Stimulated activated CD4-positive, alpha-beta T cell treated with anti-CD3 and anti-CD28 coated beads, TNF-alpha, amount 100 ng/mL, for 1 hour (primary cell): ENCODE measurements around the gene IZUMO1R.
"Not testable (repeated sequence)": the region's sequence is repeated elsewhere in the genome, so short reads cannot be mapped to it uniquely, and the experiment has no call there.

Source experiments
- DNase-seq, 3 donors: peaks; one replicate each; pipeline ENCODE4 v3.0.0-alpha.2; 2020; ENCODE audit warnings: low read depth in 3 of 3, low spot score in 1 of 3

IZUMO1R gene

GRCh38 chr11:94303966-94304958, at the start of gene IZUMO1R:
TSS of gene IZUMO1R (plus strand) at chr11:94304580. CDS start at chr11:94305637, 1,057 bp downstream.
- no peak for DNase-seq

- no peak for DNase-seq
Measured at GRCh38 chr11:94271885-94272372, 32.5 kb upstream of the IZUMO1R start.

- DNase-seq = no peak
Measured at GRCh38 chr11:94272738-94273313, 31.6 kb upstream of the IZUMO1R start.

DNA sequence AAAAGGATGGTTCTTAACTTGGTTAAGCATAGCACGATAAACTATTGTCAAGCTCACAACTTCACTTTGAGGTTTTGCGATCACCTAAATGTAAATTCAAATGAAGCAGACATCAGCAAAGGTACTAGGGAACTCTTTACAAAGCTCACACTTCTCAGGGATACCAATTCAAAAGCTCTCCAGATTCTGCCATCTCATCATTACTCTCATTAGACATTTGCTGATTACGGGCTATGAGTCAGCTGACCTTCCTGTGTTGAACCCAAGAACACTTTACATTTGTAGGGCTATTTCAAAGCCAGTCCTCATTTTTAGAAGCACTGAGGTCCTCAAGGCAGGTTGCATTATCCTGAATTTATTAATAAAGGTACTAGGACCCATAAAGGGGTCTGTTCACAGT, 28.4 kb upstream of the IZUMO1R start:
- DNase-seq = no peak

DNA sequence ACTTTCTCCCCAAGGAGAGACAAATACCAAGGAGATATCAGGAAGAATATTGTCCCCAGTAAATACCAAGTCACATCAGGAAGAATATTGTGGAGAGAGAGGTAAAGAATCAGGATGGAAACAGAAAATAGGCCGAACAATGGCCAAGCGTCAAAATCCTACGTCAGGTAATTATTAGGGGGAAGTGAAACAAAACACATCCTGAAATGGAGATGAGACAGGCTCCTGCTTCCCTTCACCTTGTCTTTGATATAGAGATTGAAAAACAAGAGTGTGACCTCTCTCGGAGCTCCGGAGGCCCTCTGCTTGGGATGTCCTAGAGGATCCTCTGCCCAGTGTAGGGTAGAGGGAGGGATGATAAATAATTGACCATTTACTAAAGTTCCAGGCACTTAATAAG, 27.4 kb upstream of the IZUMO1R start:
- no peak for DNase-seq

DNA sequence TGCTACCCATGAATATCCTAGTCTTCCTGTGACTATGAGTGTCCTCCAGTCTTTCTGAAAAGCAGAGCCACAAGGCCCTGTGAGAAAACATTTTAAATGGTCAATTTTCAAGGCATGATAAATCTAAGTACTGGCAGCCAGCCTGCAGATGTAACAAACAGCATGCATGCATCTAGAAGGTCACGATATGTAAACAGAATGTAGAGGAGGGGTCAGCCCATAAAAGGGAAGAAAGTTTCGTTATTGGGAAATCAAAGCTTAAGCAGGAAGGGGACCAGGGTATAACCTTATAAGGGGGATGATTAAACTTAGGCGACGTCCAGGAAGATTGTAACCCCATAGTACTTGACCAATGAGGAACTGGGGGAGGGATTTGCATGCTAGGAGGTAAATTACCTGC, 26.2 kb upstream of the IZUMO1R start:
- not testable (repeated sequence) for DNase-seq

DNA sequence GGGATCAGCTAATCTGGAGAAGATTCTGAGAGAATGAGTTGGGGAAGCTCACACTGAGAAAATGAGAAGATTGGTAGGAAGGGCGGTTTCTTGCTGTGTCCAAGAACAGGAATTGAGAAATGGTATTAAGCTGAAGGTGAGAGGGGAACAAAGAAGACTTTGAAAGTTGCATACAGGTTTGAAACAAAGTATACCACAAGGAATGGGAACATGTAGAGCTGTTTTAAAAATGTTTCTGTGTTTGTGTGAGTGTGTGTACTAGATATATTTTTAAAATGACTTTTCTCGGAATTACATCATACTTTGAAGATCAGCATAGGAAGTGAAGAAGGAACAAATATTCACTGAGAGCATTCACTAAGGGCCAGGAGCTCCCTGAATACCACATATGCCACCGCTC, 24.4 kb upstream of the IZUMO1R start:
- no peak for DNase-seq

DNA sequence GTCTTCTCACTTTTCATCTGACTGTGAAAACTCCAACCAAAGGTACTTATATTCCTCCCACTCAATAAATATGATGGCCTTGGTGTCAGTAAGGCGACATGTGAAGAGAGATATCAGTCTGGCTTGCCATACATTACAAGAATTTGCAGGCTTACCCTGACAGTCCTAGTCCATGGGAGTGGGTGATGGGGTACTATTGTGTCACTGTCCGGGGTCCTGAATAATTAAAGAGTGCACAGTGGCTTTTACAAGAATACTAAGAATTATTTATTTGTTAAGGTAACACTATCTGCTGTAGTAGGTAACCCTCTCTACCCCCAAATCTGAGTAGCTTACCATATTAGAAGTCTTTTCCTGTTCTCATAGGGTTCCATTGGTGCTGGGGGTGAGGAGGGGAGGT, 23.1 kb upstream of the IZUMO1R start:
- no peak for DNase-seq

GRCh38 chr11:94283678-94284077, 20.7 kb upstream of the IZUMO1R start:
- no peak for DNase-seq

DNA sequence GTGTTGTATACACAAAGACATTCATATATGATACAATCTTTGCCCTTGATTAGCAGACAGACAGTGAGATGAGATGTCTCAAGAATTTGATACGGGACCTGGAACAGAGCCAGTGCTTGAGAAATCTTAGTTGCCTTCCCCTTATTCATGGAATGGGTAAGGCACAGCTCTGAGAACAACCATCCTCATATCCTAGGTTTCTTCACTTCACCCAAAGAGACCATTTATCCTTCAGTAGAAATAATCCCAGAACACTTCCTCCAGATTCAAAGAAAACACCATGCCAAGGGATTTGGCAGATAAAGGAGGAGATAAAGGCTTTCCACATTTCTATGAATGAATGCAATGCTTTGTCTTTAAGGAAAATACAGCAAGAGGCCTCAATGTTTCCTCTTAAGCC, 8.8 kb upstream of the IZUMO1R start:
- no peak for DNase-seq

DNA sequence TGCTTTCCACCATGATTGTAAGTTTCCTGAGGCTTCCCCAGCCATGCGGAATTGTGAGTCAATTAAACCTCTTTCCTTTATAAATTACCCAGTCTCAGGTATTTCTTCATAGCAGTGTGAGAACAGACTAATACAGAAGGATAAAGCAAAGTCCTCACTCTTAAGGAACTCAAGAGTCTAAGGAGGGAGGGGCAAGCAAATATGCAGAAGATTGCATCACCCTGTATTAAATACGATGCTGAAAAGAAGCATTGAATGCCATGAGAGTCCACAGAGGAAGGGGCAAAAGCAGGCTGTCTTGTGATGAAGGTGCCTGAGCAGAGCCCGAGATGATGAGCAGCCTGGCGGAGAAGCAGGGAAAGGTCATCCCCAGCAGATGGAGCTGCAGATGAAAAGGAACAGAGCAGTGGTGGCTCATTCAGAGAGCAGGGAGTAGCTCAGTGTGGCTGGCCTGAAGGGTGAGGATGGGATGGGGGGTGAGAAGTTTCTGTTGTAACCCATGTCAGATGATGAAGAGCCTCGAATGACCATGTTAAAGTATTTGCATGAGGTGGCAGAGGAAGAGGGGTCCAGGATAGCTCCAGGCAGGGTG, 6.3 kb upstream of the IZUMO1R start:
- DNase-seq = no peak

- no peak for DNase-seq
Measured at GRCh38 chr11:94302776-94303175, 1.6 kb upstream of the IZUMO1R start.

GRCh38 chr11:94305146-94305545, 766 bp downstream of the IZUMO1R start:
- no peak for DNase-seq

DNA sequence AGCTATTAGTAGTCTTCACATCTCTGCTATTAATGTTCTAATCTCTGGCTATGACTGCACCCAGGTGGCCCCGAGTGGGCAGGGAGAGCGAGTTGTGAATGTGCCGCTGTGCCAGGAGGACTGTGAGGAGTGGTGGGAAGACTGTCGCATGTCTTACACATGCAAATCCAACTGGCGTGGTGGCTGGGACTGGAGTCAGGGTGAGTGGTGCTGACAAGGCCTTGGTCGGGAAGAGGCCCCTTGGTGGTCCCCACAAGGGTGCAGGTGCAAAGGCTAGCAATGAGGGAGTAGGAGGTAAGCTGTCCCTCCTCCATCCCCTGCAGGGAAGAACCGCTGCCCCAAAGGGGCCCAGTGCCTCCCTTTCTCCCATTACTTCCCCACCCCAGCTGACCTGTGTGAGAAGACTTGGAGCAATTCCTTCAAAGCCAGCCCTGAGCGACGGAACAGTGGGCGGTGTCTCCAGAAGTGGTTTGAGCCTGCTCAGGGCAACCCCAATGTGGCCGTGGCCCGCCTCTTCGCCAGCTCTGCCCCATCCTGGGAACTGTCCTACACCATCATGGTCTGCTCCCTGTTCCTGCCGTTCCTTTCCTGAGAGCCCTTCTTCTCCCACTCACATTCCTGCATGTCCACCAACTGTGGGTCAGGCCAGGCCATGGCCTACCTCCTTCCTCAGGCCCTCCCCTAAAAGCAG, 2.9 kb downstream of the IZUMO1R start:
- DNase-seq = no peak

DNA sequence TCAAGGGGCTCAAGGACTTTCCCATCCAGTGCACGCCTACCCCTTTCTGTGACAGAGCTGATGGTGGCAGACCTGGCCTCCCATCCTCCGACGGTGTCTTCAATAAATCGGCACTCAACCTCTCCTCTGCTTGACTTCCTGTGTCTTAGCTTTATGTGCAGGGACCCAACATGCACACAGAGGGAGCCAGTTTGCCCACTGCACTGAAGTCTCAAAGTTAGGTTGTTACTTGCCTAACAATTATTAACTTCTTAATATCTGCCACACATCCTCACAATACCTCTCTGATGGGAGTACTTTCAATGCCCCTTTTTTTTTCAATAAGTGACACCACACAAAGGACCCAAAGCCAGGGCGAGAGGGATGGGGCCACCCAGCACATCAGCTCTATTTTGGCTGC, 3.6 kb downstream of the IZUMO1R start:
- no peak for DNase-seq

GRCh38 chr11:94309757-94310156, 5.4 kb downstream of the IZUMO1R start:
- no peak for DNase-seq

- DNase-seq = no peak
Measured at GRCh38 chr11:94310191-94310875, 6.0 kb downstream of the IZUMO1R start.

- no peak for DNase-seq
Measured at GRCh38 chr11:94312339-94312738, 8.0 kb downstream of the IZUMO1R start.

DNA sequence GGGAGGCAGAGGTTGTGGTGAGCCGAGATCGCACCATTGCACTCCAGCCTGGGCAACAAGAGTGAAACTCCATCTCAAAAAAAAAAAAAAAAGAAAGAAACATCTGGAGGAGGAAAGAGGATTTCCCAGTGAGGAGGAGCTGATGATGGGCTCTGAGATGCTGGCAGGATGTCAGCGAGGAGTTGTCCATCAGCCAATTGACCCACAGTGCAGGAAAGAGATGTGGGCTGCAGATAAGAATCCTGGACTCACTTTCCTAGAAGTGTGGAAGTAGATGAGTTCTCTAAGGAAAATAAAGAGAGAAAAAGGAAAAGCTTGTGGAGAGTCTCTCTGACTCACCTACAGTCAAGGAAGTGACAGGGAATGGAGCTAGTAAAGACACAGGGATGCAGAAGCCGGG, 9.7 kb downstream of the IZUMO1R start:
- no peak for DNase-seq

DNA sequence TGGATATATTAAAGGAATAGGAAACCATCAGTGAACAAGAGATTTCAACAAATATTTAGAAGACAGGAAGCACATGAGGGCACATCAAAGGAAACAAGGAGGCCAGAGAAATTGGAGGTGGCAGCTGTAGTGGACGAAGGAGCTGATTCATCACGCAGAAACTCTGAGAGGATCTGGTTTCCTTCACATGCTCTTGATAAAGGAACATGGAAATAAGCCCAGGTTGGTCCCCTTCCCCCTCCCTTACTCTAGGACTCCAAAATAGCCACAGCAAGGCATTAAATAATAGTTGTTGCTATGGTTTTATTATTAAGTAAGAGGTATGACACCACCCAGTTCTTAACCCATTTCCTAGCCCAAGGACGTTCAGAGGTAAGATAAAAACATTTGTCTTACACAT, 11.3 kb downstream of the IZUMO1R start:
- no peak for DNase-seq

- no peak for DNase-seq
Measured at GRCh38 chr11:94322501-94322900, 18.1 kb downstream of the IZUMO1R start.
